NT2/D1 (cell line): ENCODE data around the gene TTLL4.
A peak's percentile ranks its signal among the peaks of the same experiment; 100 is the strongest.

Experiments used
- DNase-seq: peaks from one replicate; pipeline ENCODE4 v3.0.0-alpha.2; 2011; ENCODE audit warnings: low read depth, low spot score
- H3K27me3 ChIP-seq: 2 replicates; pipeline ENCODE4 v1.6.0; 2011; ENCODE audit warnings: mild to moderate bottlenecking; ENCODE audit not compliant: insufficient read length, insufficient read depth
- H3K36me3 ChIP-seq: 2 replicates; pipeline ENCODE4 v1.6.1; 2011; ENCODE audit warnings: mild to moderate bottlenecking, low read length, mixed read lengths; ENCODE audit not compliant: insufficient read depth, insufficient read length
- H3K4me1 ChIP-seq: 2 replicates; pipeline ENCODE4 v1.5.1; 2011; ENCODE audit not compliant: insufficient read depth, insufficient read length
- H3K4me3 ChIP-seq: 2 replicates; pipeline ENCODE4 v1.5.1; 2011; ENCODE audit warnings: low read depth; ENCODE audit not compliant: insufficient read length
- H3K9ac ChIP-seq: 2 replicates; pipeline ENCODE4 v1.6.0; 2011; ENCODE audit warnings: low read depth; ENCODE audit not compliant: insufficient read length
- H3K9me3 ChIP-seq: 2 replicates; pipeline ENCODE4 v1.5.1; 2011; ENCODE audit warnings: mild to moderate bottlenecking, low read length; ENCODE audit not compliant: insufficient read depth
- SUZ12 ChIP-seq: IDR thresholded peaks from 2 replicates; pipeline ENCODE4 v1.6.1; 2011; ENCODE audit not compliant: insufficient read length, insufficient read depth; ENCODE audit errors: extremely low read depth
- YY1 ChIP-seq: IDR thresholded peaks from 2 replicates; pipeline ENCODE4 v1.6.1; 2011; ENCODE audit not compliant: insufficient read length, insufficient read depth
- ZNF274 ChIP-seq: IDR thresholded peaks from 2 replicates; pipeline ENCODE4 v1.6.1; 2011; ENCODE audit warnings: mild to moderate bottlenecking, low read depth, low read length

Gene TTLL4

GRCh38 chr2:218716070-218716469, 5.4 kb downstream of the TTLL4 start:
- no peak for DNase-seq
- Histone ChIP-seq H3K9ac (no peak overlapping the region), H3K36me3 (peaks cover 80% of the 10 kb centered on the region), H3K27me3 (no peaks in the 10 kb centered on the region), H3K4me1 (no peaks in the 10 kb centered on the region), H3K9me3 (no peaks in the 10 kb centered on the region), H3K4me3 (no peak overlapping the region)
- TF ChIP-seq ZNF274, result no peak
- no peak for TF ChIP-seq SUZ12
- no peak for TF ChIP-seq YY1

- no peak for DNase-seq
- TF ChIP-seq ZNF274, result no peak
- TF ChIP-seq YY1, result no peak
- TF ChIP-seq SUZ12, result no peak
- Histone ChIP-seq H3K36me3 (peaks cover 78% of the 10 kb centered on the region), H3K4me3 (no peak overlapping the region), H3K9me3 (no peaks in the 10 kb centered on the region), H3K9ac (no peak overlapping the region), H3K4me1 (no peaks in the 10 kb centered on the region), H3K27me3 (no peaks in the 10 kb centered on the region)
These were observed 6.6 kb downstream of the TTLL4 start for GRCh38 chr2:218717262-218717661.

DNA sequence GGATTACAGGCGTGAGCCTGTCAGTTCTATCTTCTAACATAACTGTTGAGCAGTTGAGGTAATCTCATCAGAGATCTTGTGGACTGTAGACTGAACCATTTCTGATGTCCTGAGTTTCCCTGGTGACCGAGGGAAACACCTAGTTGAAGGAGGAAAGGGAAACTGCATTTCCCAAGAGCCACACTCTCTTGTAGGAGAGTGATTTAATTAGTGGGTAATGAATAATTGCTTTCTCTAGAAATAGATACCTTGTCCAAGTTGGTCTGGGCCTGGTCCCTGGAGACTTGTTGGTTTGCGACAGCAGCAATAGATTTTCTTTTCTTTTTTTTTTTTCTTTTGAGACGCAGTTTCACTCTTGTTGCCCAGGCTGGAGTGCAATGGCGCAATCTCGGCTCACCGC, 7.4 kb downstream of the TTLL4 start:
- Histone ChIP-seq H3K4me3 (no peak overlapping the region), H3K27me3 (no peaks in the 10 kb centered on the region), H3K4me1 (no peaks in the 10 kb centered on the region), H3K9me3 (no peaks in the 10 kb centered on the region), H3K36me3 (peaks cover 71% of the 10 kb centered on the region), H3K9ac (no peak overlapping the region)
- no peak for DNase-seq
- TF ChIP-seq ZNF274, result no peak
- TF ChIP-seq YY1, result no peak
- TF ChIP-seq SUZ12, result no peak

- TF ChIP-seq ZNF274 (no peak), SUZ12 (no peak), YY1 (no peak)
- Histone ChIP-seq H3K9ac (no peak overlapping the region), H3K36me3 (peaks cover 57% of the 10 kb centered on the region), H3K9me3 (no peaks in the 10 kb centered on the region), H3K4me3 (no peak overlapping the region), H3K4me1 (no peaks in the 10 kb centered on the region), H3K27me3 (no peaks in the 10 kb centered on the region)
- DNase-seq, result no peak
These were observed 8.8 kb downstream of the TTLL4 start for GRCh38 chr2:218719457-218719856.

DNA sequence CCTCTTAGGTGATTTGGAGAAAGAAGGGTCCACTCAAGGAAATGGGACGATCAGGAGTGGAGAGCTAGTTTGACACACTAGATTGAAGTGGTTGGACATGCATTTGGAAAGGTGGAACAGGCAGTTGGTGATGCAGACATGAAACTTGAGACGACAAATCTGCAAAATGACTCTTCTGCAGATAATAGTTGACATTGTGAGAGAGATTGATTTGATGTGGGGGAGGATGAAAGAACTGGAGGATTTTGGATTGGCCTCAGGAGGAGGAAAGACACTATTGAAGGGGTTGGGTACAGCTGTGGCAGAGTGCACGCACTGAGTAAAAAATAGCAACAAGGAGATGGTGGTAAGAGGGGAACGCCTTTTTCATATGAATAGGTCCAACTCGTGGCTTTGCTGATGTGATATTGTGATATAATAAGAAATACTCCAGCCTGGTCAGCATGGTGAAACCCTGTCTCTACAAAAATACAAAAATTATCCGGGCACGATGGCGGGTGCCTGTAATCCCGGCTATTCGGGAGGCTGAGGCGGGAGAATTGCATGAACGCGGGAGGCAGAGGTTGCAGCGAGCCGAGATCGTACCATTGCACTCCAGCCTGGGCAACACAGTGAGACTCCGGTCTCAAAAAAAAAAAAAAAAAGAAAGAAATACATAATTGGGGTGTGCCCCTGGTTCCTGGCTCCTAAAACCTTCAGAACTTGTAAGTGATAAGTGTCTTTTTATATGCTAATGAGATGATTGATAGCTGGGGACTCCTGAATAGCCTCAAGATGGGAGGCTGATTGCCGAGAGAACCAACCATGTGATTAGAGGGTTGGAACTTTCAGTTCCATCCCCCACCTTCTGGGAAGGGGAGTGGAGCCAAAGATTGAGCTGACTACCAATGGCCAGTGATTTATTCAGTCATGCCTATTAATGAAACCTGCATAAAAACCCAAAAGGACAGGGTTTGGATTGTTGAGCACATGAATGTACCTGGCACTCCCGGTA, 9.7 kb downstream of the TTLL4 start:
- TF ChIP-seq YY1 (no peak), SUZ12 (no peak), ZNF274 (no peak)
- no peak overlapping the region for H3K4me3 ChIP-seq
- peak; percentile 25 for DNase-seq
- H3K36me3 ChIP-seq, result peaks cover 58% of the 10 kb centered on the region
- peaks cover 6% of the 10 kb centered on the region; the same call in 1 of the 2 replicates for H3K9me3 ChIP-seq
- H3K9ac ChIP-seq, result no peak overlapping the region
- no peaks in the 10 kb centered on the region for H3K4me1 ChIP-seq
- H3K27me3 ChIP-seq, result no peaks in the 10 kb centered on the region

DNA sequence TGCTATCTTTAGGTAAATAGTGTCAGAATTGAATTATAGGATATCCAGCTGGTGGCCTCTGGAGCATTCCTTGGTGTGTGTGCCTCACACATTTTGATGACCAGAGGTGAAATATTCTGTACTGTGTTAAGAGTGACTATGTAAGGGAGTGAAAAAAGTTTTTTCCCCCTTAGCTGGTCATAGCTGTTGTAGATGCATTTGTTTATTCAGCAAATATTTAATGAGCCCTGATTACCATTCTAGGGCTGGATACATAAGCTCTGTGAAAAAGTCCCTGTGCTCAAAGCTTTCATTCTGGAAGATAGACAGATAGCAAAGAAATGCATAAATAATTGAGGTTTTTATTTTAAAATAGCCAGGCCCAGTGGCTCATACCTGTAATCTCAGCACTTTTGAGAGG, 10.9 kb downstream of the TTLL4 start:
- H3K27me3 ChIP-seq, result no peaks in the 10 kb centered on the region
- no peak for DNase-seq
- H3K36me3 ChIP-seq, result peaks cover 49% of the 10 kb centered on the region
- no peak overlapping the region for H3K9ac ChIP-seq
- H3K9me3 ChIP-seq, result peaks cover 17% of the 10 kb centered on the region
- TF ChIP-seq ZNF274 (no peak), YY1 (no peak), SUZ12 (no peak)
- H3K4me3 ChIP-seq, result no peak overlapping the region
- H3K4me1 ChIP-seq, result no peaks in the 10 kb centered on the region

DNA sequence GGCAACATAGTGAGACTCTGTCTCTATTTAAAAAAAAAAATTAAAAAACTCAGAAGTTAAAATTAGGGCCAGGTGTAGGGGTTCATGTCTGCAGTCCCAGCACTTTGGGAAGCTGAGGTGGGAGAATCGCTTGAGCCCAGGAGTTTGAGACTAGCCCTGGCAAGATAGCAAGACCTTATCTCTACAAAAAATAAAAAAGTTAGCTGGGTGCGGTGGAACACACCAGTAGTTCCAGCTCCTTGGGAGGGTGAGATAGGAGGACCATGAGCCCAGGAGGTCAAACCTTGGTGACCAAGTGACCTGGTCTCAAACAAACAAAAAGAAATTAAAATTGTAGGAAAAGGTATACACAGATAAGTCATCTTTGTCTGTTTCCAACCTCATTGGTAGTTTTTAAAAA, 11.3 kb downstream of the TTLL4 start:
- Histone ChIP-seq H3K9ac (no peak overlapping the region), H3K4me1 (no peaks in the 10 kb centered on the region), H3K36me3 (peaks cover 45% of the 10 kb centered on the region), H3K4me3 (no peak overlapping the region), H3K27me3 (no peaks in the 10 kb centered on the region), H3K9me3 (peaks cover 19% of the 10 kb centered on the region)
- TF ChIP-seq SUZ12, result no peak
- no peak for TF ChIP-seq YY1
- TF ChIP-seq ZNF274, result no peak
- DNase-seq, result no peak
